ENCODE data around the gene SCYL1.

- TF ChIP-seq CTCF (IDR thresholded peaks at IDR 0.05; ENCODE audit: low read depth, low read length) (no peak), POLR2A (IDR thresholded peaks at IDR 0.05; ENCODE audit: extremely low read depth, insufficient read length) (no peak), MAX (IDR thresholded peaks at IDR 0.05; ENCODE audit: low read depth, low read length) (no peak)
Observed at GRCh38 chr11:65578667-65579066, 53.8 kb downstream of the SCYL1 start.

Measured in NB4 (cell line).